ENCODE data around the gene MAL. TPM values are rescaled to one million over a fixed set of nuclear protein-coding genes. Genes with fewer than 3 reads are reported as not detected.

MAL gene
- total RNA-seq, 1 donor from 2014 or later, result not detected

- no peak for DNase-seq (ENCODE audit: low read depth in 2 of 2)
Observed at GRCh38 chr2:94996305-94997100, 29.0 kb upstream of the MAL start.

- DNase-seq (ENCODE audit: low read depth in 2 of 2), result no peak
Observed at GRCh38 chr2:94997981-94998930, 27.3 kb upstream of the MAL start.

- no peak for DNase-seq (ENCODE audit: low read depth in 2 of 2)
Observed at GRCh38 chr2:94999431-94999883, 26.1 kb upstream of the MAL start.

- no peak for DNase-seq (ENCODE audit: low read depth in 2 of 2)
Observed at GRCh38 chr2:95001051-95001562, 24.4 kb upstream of the MAL start.

- DNase-seq (ENCODE audit: low read depth in 2 of 2), result no peak
Observed at GRCh38 chr2:95001701-95002100, 23.8 kb upstream of the MAL start.

GRCh38 chr2:95002498-95002897 is 23.0 kb upstream of the MAL start:
- DNase-seq (ENCODE audit: low read depth in 2 of 2), result no peak

- no peak for DNase-seq (ENCODE audit: low read depth in 2 of 2)
Observed at GRCh38 chr2:95004287-95004686, 21.2 kb upstream of the MAL start.

GRCh38 chr2:95004711-95005110 is 20.8 kb upstream of the MAL start:
- no peak for DNase-seq (ENCODE audit: low read depth in 2 of 2)

- no peak for DNase-seq (ENCODE audit: low read depth in 2 of 2)
Observed at GRCh38 chr2:95005726-95006125, 19.8 kb upstream of the MAL start.

- no peak for DNase-seq (ENCODE audit: low read depth in 2 of 2)
Observed at GRCh38 chr2:95006588-95006987, 18.9 kb upstream of the MAL start.

GRCh38 chr2:95007031-95007609 is 18.4 kb upstream of the MAL start:
- no peak for DNase-seq (ENCODE audit: low read depth in 2 of 2)

- DNase-seq (ENCODE audit: low read depth in 2 of 2), result no peak
Observed at GRCh38 chr2:95007822-95008221, 17.7 kb upstream of the MAL start.

GRCh38 chr2:95008306-95008705 is 17.2 kb upstream of the MAL start:
- DNase-seq (ENCODE audit: low read depth in 2 of 2), result no peak

GRCh38 chr2:95008996-95009395 is 16.5 kb upstream of the MAL start:
- DNase-seq (ENCODE audit: low read depth in 2 of 2), result no peak

- no peak for DNase-seq (ENCODE audit: low read depth in 2 of 2)
Observed at GRCh38 chr2:95009412-95009811, 16.1 kb upstream of the MAL start.

- DNase-seq (ENCODE audit: low read depth in 2 of 2), result no peak
Observed at GRCh38 chr2:95010126-95010525, 15.4 kb upstream of the MAL start.

- no peak for DNase-seq (ENCODE audit: low read depth in 2 of 2)
Observed at GRCh38 chr2:95010718-95011117, 14.8 kb upstream of the MAL start.

GRCh38 chr2:95012881-95013550 is 12.5 kb upstream of the MAL start:
- no peak for DNase-seq (ENCODE audit: low read depth in 2 of 2)

GRCh38 chr2:95013726-95014125 is 11.8 kb upstream of the MAL start:
- no peak for DNase-seq (ENCODE audit: low read depth in 2 of 2)

GRCh38 chr2:95014126-95014708 is 11.3 kb upstream of the MAL start:
- no peak for DNase-seq (ENCODE audit: low read depth in 2 of 2)

Measured in lung microvascular endothelial cell (primary cell).